Measurements from ENCODE around the gene TMSB15A.
"Not testable (repeated sequence)": the region's sequence is repeated elsewhere in the genome, so short reads cannot be mapped to it uniquely, and the experiment has no call there.

Gene TMSB15A

GRCh38 chrX:102515975-102516941, at the start of gene TMSB15A:
TMSB15A (minus strand) TSS chrX:102516739.
- H3K4me3 ChIP-seq (ENCODE audit: low read depth, low read length) = peak within 1 kb of the TSS; percentile 23; the same call in 1 of the 2 replicates
- DNase-seq (ENCODE audit: low read depth) = no peak
- TF ChIP-seq CTCF (IDR thresholded peaks at IDR 0.05; ENCODE audit: low read depth, low read length, missing control alignments) = no peak

DNA sequence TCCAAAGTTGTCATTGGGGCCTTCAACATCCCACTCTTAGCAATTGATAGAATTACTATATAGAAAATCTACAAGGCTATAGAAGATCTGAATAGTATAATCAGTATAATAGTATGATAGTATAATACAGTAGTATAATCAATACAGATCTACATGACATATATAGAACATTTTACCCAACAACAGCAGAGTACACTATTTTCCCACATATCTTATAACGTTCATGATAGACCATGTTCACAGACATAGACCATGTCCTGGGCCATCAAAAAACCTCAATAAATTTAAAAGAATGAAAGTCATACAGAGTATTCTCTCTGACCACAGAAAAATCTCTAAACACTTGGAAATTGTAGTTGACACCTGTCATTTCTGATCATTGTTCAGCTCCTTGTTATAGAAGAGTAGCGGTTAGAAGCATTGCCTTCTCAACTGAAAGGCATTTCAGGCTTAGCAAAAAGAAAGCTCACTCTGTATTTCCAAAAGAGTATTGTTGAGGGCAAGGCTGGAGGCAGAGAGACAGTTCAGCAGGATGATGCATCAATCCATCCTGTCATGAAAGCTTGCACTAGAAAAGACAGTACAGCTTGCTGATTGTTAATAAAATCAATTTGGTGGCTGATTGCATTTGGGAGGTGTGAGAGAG, 44.0 kb upstream of the TMSB15A start:
- TF ChIP-seq CTCF (IDR thresholded peaks at IDR 0.05; ENCODE audit: low read depth, low read length, missing control alignments) = no peak
- DNase-seq (ENCODE audit: low read depth) = no peak

GRCh38 chrX:102558607-102559006, 42.1 kb upstream of the TMSB15A start:
- no peak for DNase-seq (ENCODE audit: low read depth)
- H3K4me3 ChIP-seq (ENCODE audit: low read depth, low read length) = no peak overlapping the region
- no peak for TF ChIP-seq CTCF (IDR thresholded peaks at IDR 0.05; ENCODE audit: low read depth, low read length, missing control alignments)

More for the DNA sequence above, 44.0 kb upstream of the TMSB15A start:
- H3K4me3 ChIP-seq (ENCODE audit: low read depth, low read length) = no peak overlapping the region

DNA sequence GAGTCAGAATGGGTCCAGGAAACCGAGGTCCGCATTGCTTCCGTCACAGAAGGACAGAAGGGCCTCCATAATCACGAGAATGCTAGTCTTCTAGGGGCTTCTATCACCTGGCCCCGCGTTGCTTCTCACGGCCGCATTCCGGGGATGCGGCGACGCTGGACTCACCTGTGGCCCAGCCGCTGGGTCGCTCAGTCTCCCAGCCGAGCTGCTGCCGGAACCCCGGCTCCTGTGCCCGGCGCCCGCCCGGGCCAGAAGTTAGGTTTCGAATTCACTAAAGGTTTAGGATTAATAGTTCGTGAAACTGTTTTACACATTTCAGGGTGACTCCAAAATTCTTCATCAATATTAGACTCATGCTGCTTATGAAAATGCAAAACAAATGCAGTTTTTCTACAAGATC, 31.7 kb upstream of the TMSB15A start:
- no peak overlapping the region for H3K4me3 ChIP-seq (ENCODE audit: low read depth, low read length)
- no peak for DNase-seq (ENCODE audit: low read depth)
- TF ChIP-seq CTCF (IDR thresholded peaks at IDR 0.05; ENCODE audit: low read depth, low read length, missing control alignments) = no peak

GRCh38 chrX:102546828-102547493, 30.4 kb upstream of the TMSB15A start:
- no peak for DNase-seq (ENCODE audit: low read depth)
- no peak for TF ChIP-seq CTCF (IDR thresholded peaks at IDR 0.05; ENCODE audit: low read depth, low read length, missing control alignments)
- no peak overlapping the region for H3K4me3 ChIP-seq (ENCODE audit: low read depth, low read length)

DNA sequence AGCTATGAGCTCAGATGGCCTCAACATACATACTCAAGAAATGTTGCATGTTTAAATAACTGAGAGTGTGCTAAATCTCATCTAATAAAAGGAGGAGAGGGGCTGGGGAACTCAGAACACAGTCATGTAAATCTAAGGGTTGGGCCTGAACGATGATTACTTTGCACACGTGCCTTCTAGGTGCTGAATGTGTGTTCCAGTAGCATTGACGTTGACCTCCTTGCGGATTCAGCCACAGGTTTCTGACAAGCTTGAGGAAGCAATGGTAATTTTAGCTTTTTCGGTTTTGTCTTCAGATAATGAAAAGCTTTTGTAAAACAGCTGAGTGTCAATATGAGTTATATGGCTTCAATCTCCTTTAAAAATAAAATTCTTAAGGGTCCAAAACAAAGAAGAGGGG, 29.6 kb upstream of the TMSB15A start:
- DNase-seq (ENCODE audit: low read depth) = not testable (repeated sequence)

DNA sequence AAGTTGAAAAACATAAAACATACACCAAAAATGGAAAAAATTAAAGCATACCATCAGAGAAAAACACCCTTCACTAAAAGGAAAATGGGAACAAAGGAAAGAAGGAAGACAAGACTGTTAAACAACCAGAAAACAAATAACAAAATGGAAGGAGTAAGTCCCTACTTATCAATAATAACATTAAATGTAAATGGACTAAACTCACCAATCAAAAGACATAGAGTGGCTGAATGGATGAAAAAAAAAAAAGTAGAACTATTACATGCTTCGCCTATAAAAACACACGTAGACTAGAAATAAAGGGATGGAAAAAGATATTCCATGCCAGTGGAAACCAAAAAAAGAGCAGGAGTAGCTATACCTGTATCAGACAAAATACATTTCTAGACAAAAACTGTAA, 19.4 kb upstream of the TMSB15A start:
- no peak for TF ChIP-seq CTCF (IDR thresholded peaks at IDR 0.05; ENCODE audit: low read depth, low read length, missing control alignments)
- no peak for DNase-seq (ENCODE audit: low read depth)
- no peak overlapping the region for H3K4me3 ChIP-seq (ENCODE audit: low read depth, low read length)

More for the DNA sequence above, 29.6 kb upstream of the TMSB15A start:
- not testable (repeated sequence) for H3K4me3 ChIP-seq (ENCODE audit: low read depth, low read length)
